Islet of Langerhans (tissue), 1 donor: Measurements from ENCODE around the gene NDUFAF8.

Experiments used
- FAIRE-seq: peaks from one replicate; lab custom pipeline; 2011; peaks lifted over from hg19 to GRCh38; lab: Jason Lieb, UNC

Gene NDUFAF8

GRCh38 chr17:81277421-81277820, 38.3 kb downstream of the NDUFAF8 start:
- FAIRE-seq = no peak

GRCh38 chr17:81277946-81278693, 39.0 kb downstream of the NDUFAF8 start:
- no peak for FAIRE-seq

- FAIRE-seq = no peak
Measured at GRCh38 chr17:81278831-81279230, 39.7 kb downstream of the NDUFAF8 start.

DNA sequence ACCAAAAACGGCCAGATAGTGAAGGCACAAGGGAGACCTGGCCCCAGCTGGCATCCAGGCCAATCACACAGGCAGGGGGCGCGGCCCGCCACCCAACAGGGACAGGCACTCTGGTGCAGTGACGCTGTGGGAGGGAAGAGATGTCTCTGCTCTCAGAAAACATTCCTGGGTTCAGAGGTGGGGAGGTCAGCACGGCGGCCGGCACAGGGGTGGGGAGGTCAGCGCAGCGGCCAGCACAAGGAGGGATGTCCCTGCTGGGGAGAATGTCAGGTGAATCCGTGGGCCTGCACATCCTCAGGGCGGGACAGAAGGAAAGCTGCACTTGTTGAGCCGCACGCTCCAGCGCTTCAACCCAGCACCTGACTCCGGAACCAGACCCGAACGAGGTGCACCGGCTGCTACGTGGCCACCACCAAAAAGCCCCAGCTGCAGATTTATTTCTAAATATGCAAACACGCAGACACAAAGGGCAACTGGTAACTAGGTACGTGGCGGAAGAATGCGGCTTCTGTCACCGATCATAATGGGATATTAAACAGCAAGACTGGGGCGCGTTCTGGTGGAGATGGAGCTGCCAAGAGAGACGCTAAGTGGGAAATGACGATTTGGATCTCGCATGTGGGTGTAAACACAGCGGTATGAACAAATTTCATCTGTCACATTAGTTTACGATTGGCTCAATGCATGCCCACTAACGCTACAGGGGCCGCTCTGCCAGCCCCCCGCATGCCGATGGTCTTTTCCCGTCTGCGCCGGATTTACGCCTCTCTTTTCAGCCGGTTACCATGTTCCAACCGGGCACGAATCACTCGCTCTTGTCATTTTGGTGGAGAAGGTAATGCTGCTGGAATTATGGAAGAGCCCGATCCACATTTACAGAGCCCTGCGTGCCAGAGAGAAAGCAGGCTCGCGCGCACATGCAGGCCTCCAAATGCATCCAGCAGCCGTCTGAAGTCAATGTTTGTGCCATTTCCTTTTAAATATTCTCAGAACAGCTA, 40.5 kb downstream of the NDUFAF8 start:
- no peak for FAIRE-seq

DNA sequence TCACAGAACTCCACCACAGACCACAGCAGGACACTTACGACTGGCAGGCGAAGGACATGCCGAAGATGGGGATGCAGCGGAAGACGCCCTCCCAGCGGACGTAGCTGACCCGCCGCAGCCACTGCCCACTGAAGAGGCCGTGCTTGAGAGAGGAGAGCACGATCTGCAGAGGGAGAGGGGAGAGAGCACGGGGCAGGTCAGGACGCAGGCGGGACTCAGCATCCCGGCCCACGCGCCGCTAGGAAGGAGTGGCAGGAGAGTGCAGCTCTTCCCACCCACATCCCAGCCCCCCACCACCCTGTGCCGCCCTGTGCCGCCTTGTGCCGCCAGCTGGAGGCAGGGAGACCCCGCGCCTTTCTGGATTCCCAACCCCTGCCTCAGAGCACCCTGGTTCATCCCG, 41.5 kb downstream of the NDUFAF8 start:
- no peak for FAIRE-seq

GRCh38 chr17:81282141-81282540, 43.0 kb downstream of the NDUFAF8 start:
- no peak for FAIRE-seq

DNA sequence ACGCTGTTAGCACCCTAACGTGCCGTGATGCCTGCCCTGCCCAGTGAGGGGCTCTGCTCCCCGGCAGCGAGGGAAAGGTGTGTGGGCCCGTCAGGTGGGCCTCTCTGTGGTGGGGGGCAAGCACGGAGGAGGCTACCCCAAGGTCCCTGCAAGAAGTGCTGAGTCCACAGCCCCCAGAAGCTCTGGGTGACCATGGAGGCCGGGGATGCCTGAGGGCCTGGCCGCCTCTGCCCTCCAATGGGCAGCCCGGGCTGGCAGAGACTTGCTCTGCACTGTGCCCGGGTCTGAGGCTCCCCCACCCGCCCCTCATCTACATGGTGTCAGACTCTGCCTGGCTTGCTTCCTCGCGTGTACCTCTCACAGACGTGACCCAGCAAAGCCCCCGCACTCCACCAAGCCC, 43.8 kb downstream of the NDUFAF8 start:
- no peak for FAIRE-seq

GRCh38 chr17:81285179-81285878, 46.2 kb downstream of the NDUFAF8 start:
- FAIRE-seq = no peak

GRCh38 chr17:81285894-81286293, 46.8 kb downstream of the NDUFAF8 start:
- FAIRE-seq = no peak

- FAIRE-seq = no peak
Measured at GRCh38 chr17:81286491-81287145, 47.5 kb downstream of the NDUFAF8 start.

DNA sequence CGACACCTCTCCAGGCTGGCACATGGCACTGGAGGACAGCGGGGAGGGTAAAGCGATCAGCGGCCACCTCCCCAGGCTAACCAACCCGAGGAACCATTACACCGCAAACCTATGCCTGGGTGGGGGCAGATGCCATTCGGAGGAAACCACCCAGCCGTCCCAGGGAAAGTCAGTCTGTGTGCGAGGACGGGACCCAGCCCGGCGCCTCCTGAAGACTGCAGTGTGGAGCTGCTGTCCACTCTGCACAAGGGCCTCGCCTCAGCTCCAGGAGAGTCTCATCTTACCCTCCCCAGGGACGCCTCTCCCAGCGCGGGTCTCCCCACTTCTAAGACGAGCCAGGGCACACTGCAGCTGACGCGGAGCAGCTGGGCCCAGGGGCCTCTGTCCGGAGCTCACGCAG, 48.0 kb downstream of the NDUFAF8 start:
- FAIRE-seq = no peak

DNA sequence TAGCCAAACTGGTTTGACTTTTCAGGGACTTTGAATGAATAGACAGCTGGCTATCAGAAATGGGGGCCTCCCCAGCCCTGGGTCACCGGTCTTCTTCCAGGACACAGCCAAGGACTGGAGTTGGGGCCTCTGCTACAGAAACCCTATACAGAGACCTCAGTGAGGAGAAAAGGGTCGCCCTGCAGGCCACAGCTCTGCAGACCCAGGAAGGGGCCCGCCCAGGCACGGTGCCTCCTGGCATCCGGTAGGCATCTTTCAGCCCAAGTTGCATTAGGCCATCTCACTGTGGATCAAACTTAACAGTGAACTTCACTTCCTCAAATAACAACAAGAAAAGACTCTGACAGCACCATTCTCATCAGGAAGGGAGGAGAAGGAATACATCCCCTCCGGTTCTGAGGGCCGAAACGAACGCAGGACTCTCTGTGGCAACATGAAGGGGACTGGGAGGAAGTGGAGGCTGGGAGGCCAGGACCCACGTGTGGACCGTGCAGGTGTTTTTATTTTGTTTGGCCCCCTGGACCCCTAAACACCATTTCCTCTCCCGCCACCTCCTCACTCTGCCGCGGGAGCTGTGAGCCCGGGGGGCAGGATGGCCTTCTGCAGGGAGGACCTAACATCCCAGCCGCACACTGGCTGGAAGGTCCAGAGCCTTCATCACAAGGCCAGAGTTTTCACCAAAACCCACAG, 48.8 kb downstream of the NDUFAF8 start:
- FAIRE-seq = no peak

DNA sequence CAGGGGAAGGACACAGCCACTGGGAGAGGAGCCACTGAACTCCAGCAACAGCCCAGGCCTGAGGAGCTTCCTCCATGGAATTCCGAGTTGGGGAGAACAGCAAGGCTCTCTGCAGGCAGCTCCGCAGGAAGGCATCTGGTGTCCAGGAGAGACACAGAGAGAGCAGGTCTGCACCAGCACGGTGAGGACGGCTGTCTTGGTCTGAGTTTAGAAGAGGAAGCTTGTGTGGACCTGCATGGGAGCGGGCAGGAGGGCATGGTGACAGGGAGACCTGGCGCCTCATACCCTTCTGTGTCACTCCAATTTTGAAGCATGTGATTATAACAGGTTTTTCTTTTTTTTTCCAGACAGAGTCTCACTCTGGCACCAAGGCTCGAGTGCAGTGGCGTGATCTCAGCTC, 49.6 kb downstream of the NDUFAF8 start:
- no peak for FAIRE-seq

DNA sequence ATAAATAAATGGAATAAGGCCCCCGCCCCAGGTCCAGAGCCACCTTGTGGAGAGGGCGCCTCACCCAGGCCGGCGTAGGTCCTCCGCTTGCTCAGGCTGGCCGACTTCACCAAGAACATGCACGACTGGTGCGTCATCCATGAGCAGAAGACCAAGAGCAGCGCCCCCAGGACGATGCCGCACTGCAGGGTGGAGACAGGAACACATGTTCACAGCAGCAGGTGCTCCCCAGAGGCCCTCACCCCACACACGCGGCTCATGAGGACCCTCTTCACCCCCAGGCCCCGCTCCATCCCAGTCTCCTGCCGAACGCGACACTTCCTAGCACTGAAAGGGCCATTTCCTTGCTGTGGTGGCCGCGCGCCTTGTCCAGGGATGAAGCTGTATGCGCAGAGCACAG, 50.5 kb downstream of the NDUFAF8 start:
- no peak for FAIRE-seq

GRCh38 chr17:81290230-81290629, 51.1 kb downstream of the NDUFAF8 start:
- no peak for FAIRE-seq
